Subcutaneous abdominal adipose tissue (tissue), 5 donors: ENCODE data around the gene TBC1D16.
A peak's percentile ranks its signal among the peaks of the same experiment; 100 is the strongest.

Experiments
- H3K27ac ChIP-seq: one replicate; pipeline ENCODE4 v1.7.0; 2013; ENCODE audit warnings: low read depth, mild to moderate bottlenecking, inconsistent platforms, low read length, moderate library complexity
- H3K27me3 ChIP-seq, 5 donors: one replicate each; pipeline ENCODE4 v1.7.0; 2013; ENCODE audit warnings: low read length in 5 of 5, inconsistent platforms in 1 of 5; ENCODE audit not compliant: control insufficient read depth in 5 of 5, insufficient read depth in 4 of 5
- H3K36me3 ChIP-seq, 5 donors: one replicate each; pipeline ENCODE4 v1.7.0; 2013; ENCODE audit warnings: low read length in 5 of 5; ENCODE audit not compliant: control insufficient read depth in 5 of 5, insufficient read depth in 5 of 5
- H3K4me1 ChIP-seq, 5 donors: one replicate each; pipeline ENCODE4 v1.7.0; 2013; ENCODE audit warnings: low read length in 5 of 5, mild to moderate bottlenecking in 3 of 5, moderate library complexity in 1 of 5; ENCODE audit not compliant: control insufficient read depth in 5 of 5, insufficient read depth in 5 of 5
- H3K4me3 ChIP-seq, 5 donors: one replicate each; pipeline ENCODE4 v1.7.0; 2013; ENCODE audit warnings: low read length in 5 of 5, low read depth in 1 of 5
- H3K9ac ChIP-seq, 5 donors: one replicate each; pipeline ENCODE4 v1.7.0; 2013; ENCODE audit warnings: low read length in 5 of 5, mild to moderate bottlenecking in 4 of 5, moderate library complexity in 3 of 5
- H3K9me3 ChIP-seq, 5 donors: one replicate each; pipeline ENCODE4 v1.7.0; 2013; ENCODE audit warnings: low read length in 5 of 5; ENCODE audit not compliant: control insufficient read depth in 5 of 5
- donor health status: healthy.
- donor health status: healthy.
- donor health status: healthy.
- donor health status: healthy.
- donor health status: healthy.

Gene TBC1D16

GRCh38 chr17:80035687-80035936, at the start of gene TBC1D16:
Gene TBC1D16, minus strand, starts transcription at chr17:80035872. Its CDS starts 22,325 bp downstream, at chr17:80013547.
- Histone ChIP-seq H3K9me3 (no peaks in the 10 kb centered on the region), H3K27ac (peak within 1 kb of the TSS; percentile 90), H3K4me1 (peaks cover 3 to 63% (median 53%) of the 10 kb centered on the region in 5 donors), H3K27me3 (no peaks in the 10 kb centered on the region), H3K36me3 (peaks cover 0 to 5% (median 0%) of the 10 kb centered on the region in 5 donors), H3K4me3 (peak within 1 kb of the TSS; percentile 79 to 91 (median 82)), H3K9ac (peak within 1 kb of the TSS in 4 of 5 donors; percentile 83 to 87 (median 86))

DNA sequence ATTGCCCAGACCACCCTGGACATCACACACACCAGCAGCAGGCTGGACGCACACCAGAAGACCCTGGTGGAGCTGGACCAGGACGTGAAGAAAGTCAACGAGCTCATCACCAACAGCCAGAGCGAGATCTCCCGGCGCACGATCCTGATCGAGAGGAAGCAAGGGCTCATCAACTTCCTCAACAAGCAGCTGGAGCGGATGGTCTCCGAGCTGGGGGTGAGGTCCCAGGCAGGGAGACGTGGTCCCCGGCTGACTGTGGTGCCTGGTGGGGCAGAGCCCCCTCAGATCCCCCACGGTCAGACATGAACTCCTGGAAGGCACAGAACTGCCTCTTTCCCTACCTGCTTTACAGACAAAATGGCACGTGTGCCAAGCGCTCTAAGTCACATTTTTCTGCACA, 49.1 kb upstream of the TBC1D16 start:
- no peaks in the 10 kb centered on the region for H3K9me3 ChIP-seq
- H3K36me3 ChIP-seq = peaks cover 0 to 4% (median 0%) of the 10 kb centered on the region in 5 donors
- H3K9ac ChIP-seq = no peak overlapping the region
- no peak overlapping the region for H3K27ac ChIP-seq
- no peaks in the 10 kb centered on the region for H3K27me3 ChIP-seq
- H3K4me3 ChIP-seq = no peak overlapping the region
- H3K4me1 ChIP-seq = peaks cover 0 to 10% (median 6%) of the 10 kb centered on the region in 5 donors

- H3K4me1 ChIP-seq = peaks cover 0 to 10% (median 6%) of the 10 kb centered on the region in 5 donors
- H3K27ac ChIP-seq = no peak overlapping the region
- H3K9ac ChIP-seq = no peak overlapping the region
- no peak overlapping the region for H3K4me3 ChIP-seq
- no peaks in the 10 kb centered on the region for H3K9me3 ChIP-seq
- H3K27me3 ChIP-seq = no peaks in the 10 kb centered on the region
- peaks cover 0 to 4% (median 0%) of the 10 kb centered on the region in 5 donors for H3K36me3 ChIP-seq
These were observed 47.5 kb upstream of the TBC1D16 start for GRCh38 chr17:80083136-80083661.

DNA sequence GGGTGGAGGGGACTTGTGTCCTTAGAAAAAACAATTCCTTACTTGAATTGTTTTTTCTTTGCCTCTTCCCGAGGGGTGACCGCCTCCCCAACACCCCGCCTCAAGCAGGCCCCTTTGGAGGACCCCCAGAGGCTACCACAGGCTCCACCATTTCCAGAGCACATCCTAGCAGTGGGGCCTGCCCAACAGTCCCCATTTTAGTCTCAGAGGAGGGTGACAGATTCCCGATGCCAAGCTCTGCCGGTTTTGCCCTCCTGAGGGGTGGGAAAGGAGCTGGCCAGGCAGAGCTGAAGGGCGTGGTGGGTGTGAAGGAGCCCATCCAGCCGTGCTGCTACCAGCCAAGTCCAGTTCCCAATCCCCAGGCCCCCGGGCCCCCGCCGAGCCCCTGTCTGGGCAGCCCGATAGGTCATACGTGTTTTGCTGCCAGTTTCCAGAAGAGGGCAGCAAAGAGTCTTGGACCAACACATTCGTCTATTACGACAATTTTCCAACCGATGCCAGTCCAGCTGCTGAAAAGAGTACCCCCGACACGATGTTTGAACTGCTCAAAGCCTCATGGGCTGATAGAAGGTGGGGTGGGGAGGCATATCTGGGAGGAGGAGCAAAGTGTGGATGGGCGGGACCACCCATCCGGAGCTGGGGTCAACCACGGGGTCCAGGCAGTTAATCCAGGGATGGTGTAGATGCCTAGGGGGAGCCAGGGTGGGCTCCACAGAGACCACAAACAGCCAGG, 46.9 kb upstream of the TBC1D16 start:
- peaks cover 0 to 4% (median 0%) of the 10 kb centered on the region in 5 donors for H3K36me3 ChIP-seq
- no peak overlapping the region for H3K27ac ChIP-seq
- H3K9ac ChIP-seq = peak overlapping the region in 2 of 5 donors; percentile 41 to 69
- no peaks in the 10 kb centered on the region for H3K27me3 ChIP-seq
- peaks cover 0 to 10% (median 6%) of the 10 kb centered on the region in 5 donors for H3K4me1 ChIP-seq
- H3K4me3 ChIP-seq = peak overlapping the region in 3 of 5 donors; percentile 0 to 36 (median 17)
- no peaks in the 10 kb centered on the region for H3K9me3 ChIP-seq

DNA sequence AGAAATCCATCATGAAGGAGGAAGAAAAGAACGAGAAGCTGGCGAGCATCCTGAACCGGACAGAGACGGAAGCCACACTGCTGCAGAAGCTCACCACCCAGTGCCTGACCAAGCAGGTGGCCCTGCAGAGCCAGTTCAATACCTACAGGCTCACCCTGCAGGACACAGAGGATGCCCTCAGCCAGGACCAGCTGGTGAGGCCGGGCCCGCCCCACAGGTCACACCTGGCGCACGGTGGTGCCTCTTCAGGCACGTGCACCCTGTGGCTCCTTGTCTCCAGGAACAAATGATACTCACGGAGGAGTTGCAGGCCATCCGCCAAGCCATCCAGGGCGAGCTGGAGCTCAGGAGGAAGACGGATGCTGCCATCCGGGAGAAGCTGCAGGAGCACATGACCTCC, 45.9 kb upstream of the TBC1D16 start:
- Histone ChIP-seq H3K9me3 (no peaks in the 10 kb centered on the region), H3K27me3 (no peaks in the 10 kb centered on the region), H3K27ac (no peak overlapping the region), H3K4me1 (peaks cover 0 to 10% (median 6%) of the 10 kb centered on the region in 5 donors), H3K36me3 (peaks cover 0 to 4% (median 0%) of the 10 kb centered on the region in 5 donors), H3K4me3 (no peak overlapping the region), H3K9ac (no peak overlapping the region)

DNA sequence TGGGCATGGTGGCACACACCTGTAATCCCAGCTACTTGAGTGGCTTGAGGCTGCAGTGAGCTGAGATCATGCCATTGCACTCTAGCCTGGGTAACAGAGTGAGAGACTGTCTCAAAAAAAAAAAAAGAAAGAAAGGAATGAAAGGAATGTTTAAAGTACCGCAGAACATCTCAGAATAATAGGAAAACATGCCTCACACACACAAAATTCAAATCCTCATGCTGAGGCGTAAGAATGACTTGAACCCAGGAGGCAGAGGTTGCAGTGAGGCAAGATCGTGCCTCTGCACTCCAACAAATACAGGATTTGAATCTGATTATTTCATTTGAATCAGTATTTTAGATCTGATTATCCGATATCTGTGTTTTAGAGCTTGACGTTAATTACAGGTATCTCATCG, 44.4 kb upstream of the TBC1D16 start:
- Histone ChIP-seq H3K4me3 (no peak overlapping the region), H3K36me3 (peaks cover 0 to 4% (median 0%) of the 10 kb centered on the region in 5 donors), H3K4me1 (peaks cover 0 to 10% (median 6%) of the 10 kb centered on the region in 5 donors), H3K9ac (no peak overlapping the region), H3K27ac (no peak overlapping the region), H3K9me3 (no peaks in the 10 kb centered on the region), H3K27me3 (no peaks in the 10 kb centered on the region)

DNA sequence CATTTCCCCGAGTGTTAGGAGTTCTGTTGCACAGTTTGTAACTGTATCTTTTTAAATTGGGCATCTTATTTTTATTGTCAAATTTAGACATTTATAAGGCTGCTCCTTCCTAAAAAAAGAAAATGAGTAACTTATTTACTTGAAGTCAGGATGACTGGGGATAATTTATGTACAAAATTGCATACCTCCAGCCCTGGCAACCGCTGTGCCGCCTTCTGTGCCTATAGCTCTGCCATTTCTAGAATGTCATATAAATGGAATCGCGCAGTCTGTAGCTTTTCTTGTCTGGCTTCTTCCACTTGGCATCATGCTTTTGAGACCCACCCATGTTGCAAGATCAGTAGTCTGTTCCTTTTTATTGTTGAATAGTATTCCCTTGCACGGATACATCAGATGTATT, 36.7 kb upstream of the TBC1D16 start:
- H3K36me3 ChIP-seq = no peaks in the 10 kb centered on the region
- no peak overlapping the region for H3K27ac ChIP-seq

GRCh38 chr17:80071116-80071841, 35.6 kb upstream of the TBC1D16 start:
- Histone ChIP-seq H3K27ac (peak overlapping the region; percentile 96), H3K36me3 (no peaks in the 10 kb centered on the region), H3K27me3 (no peaks in the 10 kb centered on the region), H3K9me3 (no peaks in the 10 kb centered on the region), H3K4me3 (peak overlapping the region; percentile 42 to 71 (median 66)), H3K4me1 (peaks cover 9 to 38% (median 35%) of the 10 kb centered on the region in 5 donors), H3K9ac (peak overlapping the region; percentile 54 to 82 (median 75))

More for the DNA sequence above, 36.7 kb upstream of the TBC1D16 start:
- Histone ChIP-seq H3K9me3 (no peaks in the 10 kb centered on the region), H3K27me3 (no peaks in the 10 kb centered on the region), H3K9ac (no peak overlapping the region), H3K4me1 (peaks cover 9 to 38% (median 35%) of the 10 kb centered on the region in 5 donors), H3K4me3 (no peak overlapping the region)

DNA sequence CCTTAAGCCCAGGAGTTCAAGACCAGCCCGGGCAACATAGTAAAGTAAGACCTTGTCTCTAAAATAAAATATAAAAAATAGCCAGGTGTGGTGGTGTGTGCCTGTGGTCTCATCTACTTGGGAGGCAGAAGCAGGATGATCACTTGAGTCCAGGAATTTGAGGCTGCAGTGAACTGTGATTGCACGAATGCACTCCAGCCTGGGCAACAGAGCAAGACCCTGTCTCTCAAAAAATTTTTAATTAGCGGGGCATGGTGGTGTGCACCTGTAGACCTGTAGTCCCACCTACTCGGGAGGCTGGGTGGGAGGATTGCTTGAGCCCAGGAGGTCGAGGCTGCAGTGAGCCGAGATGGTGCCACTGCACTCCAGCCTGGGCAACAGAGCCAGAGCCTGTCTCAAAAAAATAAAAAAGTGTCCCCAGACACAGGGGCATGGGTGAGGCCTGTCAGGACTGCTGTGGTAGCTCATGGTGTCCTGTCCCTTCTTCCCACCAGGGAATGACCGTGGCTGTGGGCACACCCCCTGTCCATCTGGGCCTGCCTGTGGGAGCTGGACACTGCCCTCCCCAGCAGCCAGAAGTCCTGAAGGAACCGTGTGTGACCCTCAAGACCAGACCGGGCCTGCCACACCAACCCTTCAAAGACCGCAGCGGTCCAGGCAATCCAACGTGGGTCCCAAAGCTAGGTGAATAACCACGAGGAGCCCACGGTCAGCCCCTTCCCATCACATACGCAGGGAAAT, 34.9 kb upstream of the TBC1D16 start:
- peak overlapping the region; percentile 54 to 82 (median 75) for H3K9ac ChIP-seq
- peaks cover 9 to 44% (median 35%) of the 10 kb centered on the region in 5 donors for H3K4me1 ChIP-seq
- no peaks in the 10 kb centered on the region for H3K27me3 ChIP-seq
- H3K9me3 ChIP-seq = no peaks in the 10 kb centered on the region
- H3K27ac ChIP-seq = peak overlapping the region; percentile 96
- H3K36me3 ChIP-seq = no peaks in the 10 kb centered on the region
- H3K4me3 ChIP-seq = peak overlapping the region; percentile 42 to 71 (median 64)
